GM23338 (cell line): Measurements from ENCODE around the gene BEX2. TPM values are rescaled to one million over a fixed set of nuclear protein-coding genes. Genes with fewer than 3 reads are reported as not detected.
"Not testable (repeated sequence)": the region's sequence is repeated elsewhere in the genome, so short reads cannot be mapped to it uniquely, and the experiment has no call there.

Source experiments
- ATAC-seq: fragments of 200-7000 bp; cut with Tn5 transposase; 3 replicates; pipeline ENCODE4 v1.9.1; 2020
- DNase-seq: peaks from one replicate; pipeline ENCODE4 v3.0.0-alpha.2; 2015; ENCODE audit warnings: low spot score
- H2AFZ ChIP-seq: fragments of 200-600 bp; sonication (generic); 2 replicates; pipeline ENCODE4 v1.8.0; 2016; ENCODE audit warnings: antibody characterized with exemption, mild to moderate bottlenecking, moderate library complexity
- H3F3A ChIP-seq: fragments of 200-600 bp; sonication (generic); replicated peaks from 2 replicates; pipeline ENCODE4 v1.8.0; 2017; ENCODE audit warnings: antibody characterized with exemption, mixed run types, low read depth
- H3K27ac ChIP-seq: fragments of 200-600 bp; sonication (generic); 2 replicates; pipeline ENCODE4 v1.6.1; 2016; ENCODE audit warnings: low read depth
- H3K27me3 ChIP-seq: fragments of 200-600 bp; sonication (generic); 2 replicates; pipeline ENCODE4 v1.8.0; 2016; ENCODE audit warnings: mild to moderate bottlenecking, mixed run types, moderate library complexity; ENCODE audit not compliant: insufficient read depth
- H3K36me3 ChIP-seq: fragments of 200-600 bp; sonication (generic); 2 replicates; pipeline ENCODE4 v1.8.0; 2016; ENCODE audit warnings: mild to moderate bottlenecking; ENCODE audit not compliant: insufficient read depth
- H3K4me1 ChIP-seq: fragments of 200-600 bp; sonication (generic); 2 replicates; pipeline ENCODE4 v1.8.0; 2016; ENCODE audit warnings: mild to moderate bottlenecking, moderate library complexity; ENCODE audit not compliant: insufficient read depth
- H3K4me2 ChIP-seq: fragments of 200-600 bp; sonication (generic); 2 replicates; pipeline ENCODE4 v1.7.1; 2017; ENCODE audit warnings: mixed run types
- H3K4me3 ChIP-seq: fragments of 200-600 bp; sonication (generic); 2 replicates; pipeline ENCODE4 v1.6.1; 2016; ENCODE audit warnings: mixed run types
- H3K79me2 ChIP-seq: fragments of 200-600 bp; sonication (generic); replicated peaks from 2 replicates; pipeline ENCODE4 v1.8.0; 2017; ENCODE audit warnings: mild to moderate bottlenecking; ENCODE audit not compliant: insufficient read depth
- H3K9me2 ChIP-seq: fragments of 200-600 bp; sonication (generic); 2 replicates; pipeline ENCODE4 v1.8.0; 2017; ENCODE audit not compliant: insufficient read depth
- H4K20me1 ChIP-seq: fragments of 200-600 bp; sonication (generic); replicated peaks from 2 replicates; pipeline ENCODE4 v1.8.0; 2017; ENCODE audit warnings: mild to moderate bottlenecking; ENCODE audit not compliant: insufficient read depth
- H3K27ac Mint-ChIP-seq: 2 replicates; pipeline ENCODE4 v1.8.0; 2020; ENCODE audit warnings: inconsistent platforms, mild to moderate bottlenecking, moderate library complexity, mixed read lengths
- H3K27me3 Mint-ChIP-seq: 3 replicates; pipeline ENCODE4 v1.8.0; 2022; ENCODE audit warnings: low read depth, mild to moderate bottlenecking, moderate library complexity, mixed read lengths, inconsistent platforms; ENCODE audit not compliant: insufficient read depth, poor library complexity
- H3K36me3 Mint-ChIP-seq: 3 replicates; pipeline ENCODE4 v1.8.0; 2021; ENCODE audit warnings: low read depth, mild to moderate bottlenecking, inconsistent platforms, moderate library complexity, mixed read lengths
- H3K4me1 Mint-ChIP-seq: 3 replicates; pipeline ENCODE4 v1.8.0; 2020; ENCODE audit warnings: mild to moderate bottlenecking, inconsistent platforms, mixed read lengths
- H3K4me3 Mint-ChIP-seq: 3 replicates; pipeline ENCODE4 v1.8.0; 2021; ENCODE audit warnings: moderate library complexity, mild to moderate bottlenecking, inconsistent platforms, mixed read lengths
- H3K9me3 Mint-ChIP-seq: 3 replicates; pipeline ENCODE4 v1.8.0; 2020; ENCODE audit warnings: moderate library complexity, mild to moderate bottlenecking, inconsistent platforms, mixed read lengths
- CREB1 ChIP-seq: fragments of 250-450 bp; sonication (Bioruptor Pico); IDR thresholded peaks from 2 replicates; pipeline ENCODE4 v1.5.0; 2020; ENCODE audit warnings: low read depth, mild to moderate bottlenecking, moderate library complexity
- ETS1 ChIP-seq: IDR thresholded peaks from 2 replicates; pipeline ENCODE4 v1.6.1; 2016; ENCODE audit warnings: antibody characterized with exemption
- EZH2 ChIP-seq: fragments of 200-600 bp; sonication (generic); IDR thresholded peaks from one replicate; pipeline ENCODE4 v1.8.0; 2017; ENCODE audit warnings: antibody characterized with exemption, mild to moderate bottlenecking, low read depth; ENCODE audit not compliant: unreplicated experiment
- EZH2phosphoT487 ChIP-seq: fragments of 200-600 bp; sonication (generic); IDR thresholded peaks from one replicate; pipeline ENCODE4 v1.8.1; 2018; ENCODE audit warnings: antibody characterized with exemption; ENCODE audit not compliant: unreplicated experiment
- JUNB ChIP-seq: IDR thresholded peaks from one replicate; pipeline ENCODE4 v1.6.1; 2016; ENCODE audit warnings: antibody characterized with exemption; ENCODE audit not compliant: unreplicated experiment
- NANOG ChIP-seq: IDR thresholded peaks from 2 replicates; pipeline ENCODE4 v1.6.1; 2016; ENCODE audit warnings: antibody characterized with exemption, borderline replicate concordance
- POLR2AphosphoS5 ChIP-seq: IDR thresholded peaks from 2 replicates; pipeline ENCODE4 v1.6.1; 2016; ENCODE audit warnings: antibody characterized with exemption, low read depth
- STAT1 ChIP-seq: IDR thresholded peaks from one replicate; pipeline ENCODE4 v1.6.1; 2016; ENCODE audit warnings: antibody characterized with exemption; ENCODE audit not compliant: unreplicated experiment
- ZNF331 ChIP-seq: fragments of 250-450 bp; sonication (Bioruptor Pico); IDR thresholded peaks from 2 replicates; pipeline ENCODE4 v1.5.0; 2020; ENCODE audit warnings: low read depth, mild to moderate bottlenecking, moderate library complexity
- ZNF462 ChIP-seq: fragments of 250-450 bp; sonication (Bioruptor Pico); IDR thresholded peaks from 2 replicates; pipeline ENCODE4 v1.5.0; 2020; ENCODE audit warnings: mild to moderate bottlenecking, moderate library complexity
- polyA plus RNA-seq: library from polyadenylated mRNA; unstranded; fragments of >200 nt; fragmentation: Nextera tagmentation; extraction: Ambion mirVana; gene quantifications from 2 replicates; pipeline ENCODE4 v1.2.1, GENCODE V29; 2016
- total RNA-seq: library from RNA; depleted of rRNA; stranded (reverse); fragments of >200 nt; shearing (Covaris generic); gene quantifications from 2 replicates; pipeline ENCODE4 v1.2.3, GENCODE V29; 2014
- TF ChIP-seq, protein P1 (sequence below): IDR thresholded peaks from one replicate; pipeline ENCODE4 v1.6.1; 2018; ENCODE audit warnings: antibody characterized with exemption; ENCODE audit not compliant: unreplicated experiment

The BEX2 gene
- total and polyA plus RNA-seq, 2 experiments from 2014 or later = 37.5 to 87.9 TPM

GRCh38 chrX:103360092-103360491, 49.3 kb upstream of the BEX2 start:
- Histone ChIP-seq H3K79me2 (peaks cover 12% of the 10 kb centered on the region), H3K4me3 (no peak overlapping the region), H3K9me2 (no peaks in the 10 kb centered on the region), H4K20me1 (no peaks in the 10 kb centered on the region), H3K27ac (no peak overlapping the region), H3K36me3 (no peaks in the 10 kb centered on the region; the same call in 1 of the 2 replicates), H2AFZ (no peak overlapping the region), H3K4me2 (no peak overlapping the region), H3K4me1 (peaks cover 11% of the 10 kb centered on the region), H3K27me3 (no peaks in the 10 kb centered on the region), H3F3A (no peaks in the 10 kb centered on the region)
- Mint-ChIP-seq H3K4me1 (peaks cover 24% of the 10 kb centered on the region), H3K4me3 (no peak overlapping the region; the same call in 2 of the 3 replicates), H3K27me3 (no peaks in the 10 kb centered on the region), H3K27ac (no peak overlapping the region), H3K36me3 (peaks cover 13% of the 10 kb centered on the region), H3K9me3 (no peaks in the 10 kb centered on the region; the same call in 2 of the 3 replicates)
- DNase-seq = no peak
- ATAC-seq = no peak
- TF ChIP-seq POLR2AphosphoS5 (no peak), EZH2phosphoT487 (no peak), ZNF331 (CRISPR knock-in tag) (no peak), STAT1 (no peak), JUNB (no peak), CREB1 (CRISPR knock-in tag) (no peak), NANOG (no peak), ZNF462 (no peak), ETS1 (no peak), EZH2 (no peak)
- TF ChIP-seq, protein P1, sequence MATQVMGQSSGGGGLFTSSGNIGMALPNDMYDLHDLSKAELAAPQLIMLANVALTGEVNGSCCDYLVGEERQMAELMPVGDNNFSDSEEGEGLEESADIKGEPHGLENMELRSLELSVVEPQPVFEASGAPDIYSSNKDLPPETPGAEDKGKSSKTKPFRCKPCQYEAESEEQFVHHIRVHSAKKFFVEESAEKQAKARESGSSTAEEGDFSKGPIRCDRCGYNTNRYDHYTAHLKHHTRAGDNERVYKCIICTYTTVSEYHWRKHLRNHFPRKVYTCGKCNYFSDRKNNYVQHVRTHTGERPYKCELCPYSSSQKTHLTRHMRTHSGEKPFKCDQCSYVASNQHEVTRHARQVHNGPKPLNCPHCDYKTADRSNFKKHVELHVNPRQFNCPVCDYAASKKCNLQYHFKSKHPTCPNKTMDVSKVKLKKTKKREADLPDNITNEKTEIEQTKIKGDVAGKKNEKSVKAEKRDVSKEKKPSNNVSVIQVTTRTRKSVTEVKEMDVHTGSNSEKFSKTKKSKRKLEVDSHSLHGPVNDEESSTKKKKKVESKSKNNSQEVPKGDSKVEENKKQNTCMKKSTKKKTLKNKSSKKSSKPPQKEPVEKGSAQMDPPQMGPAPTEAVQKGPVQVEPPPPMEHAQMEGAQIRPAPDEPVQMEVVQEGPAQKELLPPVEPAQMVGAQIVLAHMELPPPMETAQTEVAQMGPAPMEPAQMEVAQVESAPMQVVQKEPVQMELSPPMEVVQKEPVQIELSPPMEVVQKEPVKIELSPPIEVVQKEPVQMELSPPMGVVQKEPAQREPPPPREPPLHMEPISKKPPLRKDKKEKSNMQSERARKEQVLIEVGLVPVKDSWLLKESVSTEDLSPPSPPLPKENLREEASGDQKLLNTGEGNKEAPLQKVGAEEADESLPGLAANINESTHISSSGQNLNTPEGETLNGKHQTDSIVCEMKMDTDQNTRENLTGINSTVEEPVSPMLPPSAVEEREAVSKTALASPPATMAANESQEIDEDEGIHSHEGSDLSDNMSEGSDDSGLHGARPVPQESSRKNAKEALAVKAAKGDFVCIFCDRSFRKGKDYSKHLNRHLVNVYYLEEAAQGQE = no peak

GRCh38 chrX:103359605-103360004, 48.8 kb upstream of the BEX2 start:
- Mint-ChIP-seq H3K36me3 (peaks cover 13% of the 10 kb centered on the region), H3K4me1 (peaks cover 24% of the 10 kb centered on the region)
- Histone ChIP-seq H3K4me1 (peaks cover 11% of the 10 kb centered on the region), H3K79me2 (peaks cover 12% of the 10 kb centered on the region)
- not testable (repeated sequence) for H2AFZ ChIP-seq, H3K9me2 ChIP-seq, H3K27me3 ChIP-seq, H3K27ac Mint-ChIP-seq, H3F3A ChIP-seq, H3K4me3 ChIP-seq, ATAC-seq, H3K9me3 Mint-ChIP-seq, DNase-seq, H3K4me2 ChIP-seq, H3K36me3 ChIP-seq, H4K20me1 ChIP-seq, H3K27me3 Mint-ChIP-seq, H3K27ac ChIP-seq, H3K4me3 Mint-ChIP-seq
